LNCaP clone FGC (cell line): ENCODE results near the gene LGMN.
A peak's percentile ranks its signal among the peaks of the same experiment; 100 is the strongest.

Experiments
- DNase-seq: peaks from one replicate; pipeline ENCODE4 v3.0.0-alpha.2; 2011; ENCODE audit warnings: low read depth
- H3K4me3 ChIP-seq: 2 replicates; pipeline ENCODE4 v1.5.1; 2011; ENCODE audit warnings: mild to moderate bottlenecking, low read depth, low read length, control low read depth
- TF ChIP-seq, protein P1 (sequence below): IDR thresholded peaks from 2 replicates; pipeline ENCODE4 v1.5.1; 2012; ENCODE audit warnings: mild to moderate bottlenecking; ENCODE audit not compliant: control insufficient read depth, insufficient read depth; ENCODE audit errors: extremely low read depth

LGMN gene

DNA sequence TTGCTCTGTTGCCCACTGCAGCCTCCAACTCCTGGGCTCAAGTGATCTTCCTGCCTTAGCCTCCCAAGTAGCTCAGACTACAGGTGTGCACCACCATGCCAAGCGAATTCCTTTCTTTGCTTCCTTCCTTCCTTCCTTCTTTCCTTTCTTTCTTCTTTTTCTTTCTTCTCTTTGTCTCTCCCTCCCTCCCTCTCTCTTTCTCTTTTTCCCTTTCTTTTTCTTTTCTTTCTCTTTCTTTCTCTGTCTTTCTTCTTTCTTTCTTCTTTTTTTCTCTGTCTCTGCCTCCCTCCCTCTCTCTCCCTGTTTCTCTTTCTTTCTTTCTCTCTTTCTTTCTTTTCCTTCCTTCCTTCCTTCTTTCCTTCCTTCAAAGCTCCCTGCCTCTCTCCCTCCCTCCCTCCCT, 52.9 kb downstream of the LGMN start:
- no peak for DNase-seq
- no peak overlapping the region for H3K4me3 ChIP-seq
- TF ChIP-seq, protein P1, sequence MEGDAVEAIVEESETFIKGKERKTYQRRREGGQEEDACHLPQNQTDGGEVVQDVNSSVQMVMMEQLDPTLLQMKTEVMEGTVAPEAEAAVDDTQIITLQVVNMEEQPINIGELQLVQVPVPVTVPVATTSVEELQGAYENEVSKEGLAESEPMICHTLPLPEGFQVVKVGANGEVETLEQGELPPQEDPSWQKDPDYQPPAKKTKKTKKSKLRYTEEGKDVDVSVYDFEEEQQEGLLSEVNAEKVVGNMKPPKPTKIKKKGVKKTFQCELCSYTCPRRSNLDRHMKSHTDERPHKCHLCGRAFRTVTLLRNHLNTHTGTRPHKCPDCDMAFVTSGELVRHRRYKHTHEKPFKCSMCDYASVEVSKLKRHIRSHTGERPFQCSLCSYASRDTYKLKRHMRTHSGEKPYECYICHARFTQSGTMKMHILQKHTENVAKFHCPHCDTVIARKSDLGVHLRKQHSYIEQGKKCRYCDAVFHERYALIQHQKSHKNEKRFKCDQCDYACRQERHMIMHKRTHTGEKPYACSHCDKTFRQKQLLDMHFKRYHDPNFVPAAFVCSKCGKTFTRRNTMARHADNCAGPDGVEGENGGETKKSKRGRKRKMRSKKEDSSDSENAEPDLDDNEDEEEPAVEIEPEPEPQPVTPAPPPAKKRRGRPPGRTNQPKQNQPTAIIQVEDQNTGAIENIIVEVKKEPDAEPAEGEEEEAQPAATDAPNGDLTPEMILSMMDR = no peak

DNA sequence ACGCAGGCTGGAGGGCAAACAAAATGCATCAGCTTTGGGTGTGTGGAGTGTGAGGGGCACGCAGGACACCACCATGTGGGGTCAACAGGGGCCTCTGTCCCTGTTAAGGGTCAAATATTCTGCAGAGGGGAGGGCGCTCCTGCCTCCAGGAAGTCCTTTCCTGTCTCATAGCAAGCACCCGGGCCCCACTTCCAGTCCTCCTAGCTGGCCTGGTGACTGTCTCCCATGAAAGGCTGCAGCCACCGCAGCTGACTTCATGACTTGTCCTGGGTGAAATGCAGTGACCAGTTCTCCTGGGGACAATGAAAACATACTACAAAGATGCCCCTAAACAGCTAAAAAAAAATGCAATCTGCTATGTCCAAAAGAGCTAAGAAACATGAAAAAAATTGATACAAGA, 53.6 kb downstream of the LGMN start:
- TF ChIP-seq, protein P1 = no peak
- no peak overlapping the region for H3K4me3 ChIP-seq
- DNase-seq = no peak

DNA sequence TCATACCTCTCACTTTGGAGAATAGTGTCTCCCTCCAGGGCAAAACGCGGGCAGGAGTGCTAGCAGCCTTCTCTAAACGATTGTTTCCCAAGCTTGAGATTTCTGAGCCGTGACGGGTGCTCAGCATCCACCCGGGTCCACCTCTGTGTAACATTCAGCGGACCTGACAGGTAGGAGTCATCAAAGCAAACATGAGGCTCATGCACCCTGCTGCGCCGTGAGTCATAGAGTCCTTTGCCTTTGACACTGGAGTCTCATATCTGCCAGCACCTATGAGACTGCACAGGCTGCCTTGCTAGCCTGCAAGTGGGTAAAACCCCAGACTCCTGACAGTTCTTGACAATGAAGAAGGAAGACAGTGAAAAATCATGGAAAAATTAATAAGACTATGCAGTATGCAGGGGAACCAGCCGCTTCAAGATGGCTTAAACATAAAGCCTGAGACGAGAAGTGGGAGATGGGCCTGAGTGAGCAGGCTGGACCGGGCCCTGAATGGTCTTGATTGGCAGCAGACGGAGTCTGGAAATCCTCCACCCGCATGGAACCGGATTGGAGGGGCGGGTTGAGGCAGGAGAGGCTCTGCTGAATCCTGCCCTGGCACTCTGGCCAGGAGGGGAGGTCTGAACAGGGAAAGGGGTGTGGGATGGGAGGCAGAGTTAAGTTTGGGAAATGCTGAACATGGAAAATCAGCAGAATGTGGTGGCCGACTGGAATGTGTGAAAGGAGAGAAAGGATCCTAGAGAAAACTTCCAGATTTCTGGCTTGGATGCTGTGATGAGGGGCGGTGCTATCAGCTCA, 54.2 kb downstream of the LGMN start:
- no peak overlapping the region for H3K4me3 ChIP-seq
- TF ChIP-seq, protein P1 = no peak
- DNase-seq = peak; percentile 78

DNA sequence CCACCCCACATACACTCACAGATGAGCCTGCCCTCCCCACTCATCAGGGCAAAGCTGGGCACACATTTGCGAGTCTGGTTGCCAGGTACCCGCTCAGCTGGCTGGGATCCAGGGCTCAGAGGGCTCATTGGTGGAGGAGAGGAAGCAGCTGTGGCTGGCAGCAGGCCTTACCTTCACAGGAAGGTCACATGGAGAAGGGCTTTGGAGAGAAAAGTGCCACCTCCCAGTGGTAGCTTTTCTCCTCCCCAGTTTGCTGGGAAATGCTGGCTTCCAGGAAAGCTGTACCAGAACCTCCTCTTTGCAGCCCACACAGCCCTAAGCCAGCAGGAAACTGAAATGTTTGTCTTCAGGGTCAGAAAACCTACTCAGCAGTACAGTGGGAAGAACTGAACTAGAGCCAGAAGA, 55.6 kb downstream of the LGMN start:
- TF ChIP-seq, protein P1 = no peak
- DNase-seq = peak; percentile 81
- no peak overlapping the region for H3K4me3 ChIP-seq

DNA sequence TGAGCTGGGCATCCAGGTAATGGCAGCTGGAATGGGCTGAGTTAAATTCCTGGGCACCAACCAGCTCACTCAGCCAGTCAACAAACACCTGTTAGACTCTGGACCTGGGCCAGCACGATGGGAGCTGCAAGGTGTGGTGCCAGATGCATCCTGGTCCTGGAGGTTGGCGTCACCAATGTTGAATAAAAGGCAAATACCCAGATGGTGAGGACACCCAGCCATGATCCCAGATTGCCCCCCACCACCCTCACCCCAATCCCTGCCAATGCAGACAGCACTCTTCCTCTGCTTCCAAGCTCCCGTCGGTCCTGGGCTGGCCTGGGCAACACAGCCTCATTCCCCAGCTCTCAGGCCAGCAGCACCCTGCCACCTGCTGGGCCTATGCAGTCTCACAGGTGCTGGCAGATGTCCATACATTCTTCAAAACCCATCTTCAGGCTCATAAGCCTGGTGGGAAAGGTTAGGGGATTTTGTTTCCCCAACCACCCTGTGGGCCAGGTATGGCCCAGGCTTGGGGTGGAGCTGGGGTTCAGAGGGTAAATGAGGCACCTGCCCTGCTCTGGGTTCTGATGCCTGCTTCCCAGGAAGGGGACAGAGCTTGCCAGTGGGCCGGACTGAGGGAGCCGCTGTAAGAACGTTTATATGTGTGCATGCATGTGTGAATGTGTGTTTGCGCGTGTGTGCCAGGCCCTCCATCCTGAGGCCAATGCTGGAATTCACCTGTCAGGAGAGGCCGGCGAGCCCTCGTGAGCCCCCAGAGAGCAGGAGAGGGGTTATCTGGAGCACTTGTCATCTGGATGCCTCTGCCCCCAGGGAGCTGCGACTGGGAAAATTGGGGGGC, 58.0 kb downstream of the LGMN start:
- peak; percentile 84 for DNase-seq
- TF ChIP-seq, protein P1 = peak; percentile 94
- no peak overlapping the region for H3K4me3 ChIP-seq

DNA sequence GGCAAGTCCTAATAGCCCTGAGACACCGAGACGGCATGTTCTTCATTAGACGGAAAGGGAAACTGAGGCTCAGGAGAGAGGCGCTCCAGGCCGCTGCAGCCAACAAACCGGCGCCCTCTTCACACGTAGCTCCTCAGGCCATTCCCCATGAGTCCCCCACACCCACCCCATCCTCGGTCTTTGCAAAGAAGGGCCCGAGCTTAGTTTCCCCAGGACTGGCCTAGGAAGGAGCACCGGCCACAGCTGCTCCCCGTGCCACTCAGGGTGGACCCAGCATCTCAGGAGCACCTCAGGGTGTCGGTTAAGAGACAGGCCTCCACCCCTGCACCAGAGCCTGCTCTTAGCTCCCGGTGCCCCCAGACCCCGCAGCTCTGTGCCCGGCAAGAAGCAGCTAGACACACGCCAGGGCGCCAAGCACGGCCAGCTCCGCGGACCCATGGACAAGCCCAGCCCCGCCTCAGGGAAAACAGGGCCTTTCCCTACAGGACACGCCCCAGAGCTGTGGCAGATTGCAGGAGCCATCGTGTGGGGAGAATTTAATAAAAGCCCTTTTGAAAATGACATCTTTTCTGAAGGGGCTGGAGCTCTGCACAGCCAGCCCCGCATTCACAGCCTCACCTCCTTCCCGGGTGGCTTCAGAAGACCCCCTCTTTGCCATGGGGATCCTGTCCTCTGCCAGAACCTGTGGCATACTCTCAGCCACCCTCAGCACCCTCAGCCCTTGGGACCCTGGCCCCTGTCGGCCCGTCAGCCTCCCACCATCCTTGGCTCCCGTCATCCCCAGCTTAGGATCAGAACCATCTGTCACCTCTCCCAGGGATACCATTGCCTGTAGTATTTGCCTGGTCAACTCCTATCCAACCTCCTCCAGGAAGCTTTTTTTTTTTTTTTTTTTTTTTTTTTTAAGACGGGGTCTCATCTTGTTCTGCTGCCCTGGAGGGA, 59.7 kb downstream of the LGMN start:
- H3K4me3 ChIP-seq = no peak overlapping the region
- TF ChIP-seq, protein P1 = no peak
- no peak for DNase-seq
